GM23248 (cell line): Measurements from ENCODE around the gene ALPL. TPM values are rescaled to one million over a fixed set of nuclear protein-coding genes. Genes with fewer than 3 reads are reported as not detected.

ENCODE experiments used
- DNase-seq: peaks from one replicate; pipeline ENCODE4 v3.0.0-alpha.2; 2015
- H2AFZ ChIP-seq: fragments of 200-600 bp; sonication (generic); 2 replicates; pipeline ENCODE4 v1.6.1; 2016; ENCODE audit warnings: antibody characterized with exemption
- H3F3A ChIP-seq: fragments of 200-600 bp; sonication (generic); 2 replicates; pipeline ENCODE4 v1.6.1; 2016; ENCODE audit warnings: mild to moderate bottlenecking, antibody characterized with exemption, mixed run types; ENCODE audit not compliant: insufficient read depth
- H3K27ac ChIP-seq: fragments of 200-600 bp; sonication (generic); 2 replicates; pipeline ENCODE4 v1.5.1; 2016; ENCODE audit warnings: mild to moderate bottlenecking
- H3K27me3 ChIP-seq: fragments of 200-600 bp; sonication (generic); replicated peaks from 2 replicates; pipeline ENCODE4 v1.6.1; 2016; ENCODE audit warnings: mild to moderate bottlenecking; ENCODE audit not compliant: insufficient read depth
- H3K36me3 ChIP-seq: fragments of 200-600 bp; sonication (generic); 2 replicates; pipeline ENCODE4 v1.6.1; 2016; ENCODE audit warnings: low read depth, mild to moderate bottlenecking
- H3K4me1 ChIP-seq: fragments of 200-600 bp; sonication (generic); 2 replicates; pipeline ENCODE4 v1.6.1; 2016; ENCODE audit warnings: mild to moderate bottlenecking; ENCODE audit not compliant: insufficient read depth
- H3K4me2 ChIP-seq: fragments of 200-600 bp; sonication (generic); one replicate; pipeline ENCODE4 v1.6.1; 2016; ENCODE audit warnings: mild to moderate bottlenecking; ENCODE audit not compliant: unreplicated experiment
- H3K4me3 ChIP-seq: fragments of 200-600 bp; sonication (generic); 2 replicates; pipeline ENCODE4 v1.5.1; 2016; ENCODE audit warnings: mild to moderate bottlenecking
- H3K79me2 ChIP-seq: fragments of 200-600 bp; sonication (generic); 2 replicates; pipeline ENCODE4 v1.6.1; 2016; ENCODE audit warnings: mild to moderate bottlenecking; ENCODE audit not compliant: insufficient read depth
- H3K9ac ChIP-seq: fragments of 200-600 bp; sonication (generic); 2 replicates; pipeline ENCODE4 v1.6.1; 2016; ENCODE audit warnings: mild to moderate bottlenecking
- H3K9me2 ChIP-seq: fragments of 200-600 bp; sonication (generic); 2 replicates; pipeline ENCODE4 v1.6.1; 2016; ENCODE audit warnings: mixed run types, mild to moderate bottlenecking, moderate library complexity; ENCODE audit not compliant: insufficient read depth
- H3K9me3 ChIP-seq: fragments of 200-600 bp; sonication (generic); one replicate; pipeline ENCODE4 v1.6.1; 2017; ENCODE audit warnings: low read depth
- H4K20me1 ChIP-seq: fragments of 200-600 bp; sonication (generic); 2 replicates; pipeline ENCODE4 v1.6.0; 2016; ENCODE audit not compliant: insufficient read depth
- EZH2 ChIP-seq: fragments of 200-600 bp; sonication (generic); IDR thresholded peaks from 2 replicates; pipeline ENCODE4 v1.6.1; 2018; ENCODE audit warnings: antibody characterized with exemption, mild to moderate bottlenecking; ENCODE audit not compliant: insufficient read depth, poor library complexity, severe bottlenecking
- EZH2phosphoT487 ChIP-seq: fragments of 200-600 bp; sonication (generic); IDR thresholded peaks from 2 replicates; pipeline ENCODE4 v1.6.1; 2018; ENCODE audit warnings: antibody characterized with exemption, moderate library complexity, mild to moderate bottlenecking, low read depth; ENCODE audit not compliant: insufficient read depth
- WGBS, 2 experiments: methylation state at CpG; one replicate each; pipeline ENCODE4 v1.1.6; 2015 to 2017; ENCODE audit warnings: low lambda C conversion rate in 2 of 2, low coverage in 1 of 2; ENCODE audit errors: missing lambda C conversion rate in 2 of 2; 5-methylcytosine and 5-hydroxymethylcytosine counted together
- in situ Hi-C: fragments of 300-500 bp; cut with MboI; formaldehyde crosslinking; loops from 2 replicates; pipeline ENCODE4 v1.15.0; 2020
- polyA plus RNA-seq: library from polyadenylated mRNA; unstranded; fragments of >200 nt; fragmentation: Nextera tagmentation; extraction: Ambion mirVana; gene quantifications from 2 replicates; pipeline ENCODE4 v1.2.1, GENCODE V29; 2016
- total RNA-seq: library from RNA; depleted of rRNA; stranded (reverse); fragments of >200 nt; shearing (Covaris generic); gene quantifications from 2 replicates; pipeline ENCODE4 v1.2.3, GENCODE V29; 2014; rRNA removed

Gene ALPL
- total and polyA plus RNA-seq, 2 experiments from 2014 or later, result 0.95 TPM; not detected in 1

- TF ChIP-seq EZH2 (no peak), EZH2phosphoT487 (no peak)
- Histone ChIP-seq H3K27ac (no peak overlapping the region), H3K36me3 (no peaks in the 10 kb centered on the region), H3K27me3 (peaks cover 18% of the 10 kb centered on the region), H3K4me2 (no peak overlapping the region), H3K4me3 (no peak overlapping the region), H3K9me2 (no peaks in the 10 kb centered on the region), H3K9ac (no peak overlapping the region), H2AFZ (no peak overlapping the region), H3K9me3 (no peaks in the 10 kb centered on the region), H3F3A (no peaks in the 10 kb centered on the region), H3K4me1 (no peaks in the 10 kb centered on the region), H3K79me2 (no peaks in the 10 kb centered on the region), H4K20me1 (no peaks in the 10 kb centered on the region)
- DNase-seq, result no peak
- in situ Hi-C loops, result no loop called here
- whole genome bisulfite sequencing, 2 experiments, result 62 to 73% methylated on average over 13 of the region's 13 CpGs
These were observed 116.4 kb downstream of the ALPL start for GRCh38 chr1:21625390-21626190.

DNA sequence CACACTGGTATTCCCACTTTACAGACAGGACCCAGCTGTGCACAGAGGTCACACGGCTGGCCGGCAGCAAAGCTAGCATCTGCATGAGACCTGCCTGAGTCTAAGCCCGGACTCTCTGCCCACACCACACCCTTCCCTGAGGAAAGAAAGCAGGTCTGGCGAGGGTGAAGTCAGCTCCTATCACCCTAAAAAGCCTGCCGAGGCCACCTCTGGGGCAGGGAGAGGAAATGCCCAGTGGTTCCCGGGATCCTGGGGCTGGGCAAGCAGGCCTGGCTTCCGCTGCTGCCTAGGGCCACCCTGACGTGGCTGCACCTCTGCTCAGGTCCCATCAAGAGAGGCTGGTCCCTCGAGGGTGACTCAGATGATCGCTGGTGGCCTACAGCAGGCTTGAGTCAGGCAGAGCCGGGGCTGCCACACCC lies 117.7 kb downstream of the ALPL start:
- H3K27ac ChIP-seq, result no peak overlapping the region
- H3K9ac ChIP-seq, result no peak overlapping the region
- no peaks in the 10 kb centered on the region for H4K20me1 ChIP-seq
- H3K9me3 ChIP-seq, result no peaks in the 10 kb centered on the region
- H3K4me3 ChIP-seq, result no peak overlapping the region
- in situ Hi-C loops, result no loop called here
- H3K27me3 ChIP-seq, result peaks cover 25% of the 10 kb centered on the region
- H3K36me3 ChIP-seq, result no peaks in the 10 kb centered on the region
- no peaks in the 10 kb centered on the region for H3K79me2 ChIP-seq
- no peaks in the 10 kb centered on the region for H3F3A ChIP-seq
- no peaks in the 10 kb centered on the region for H3K9me2 ChIP-seq
- 72 to 78% methylated on average over 11 of the region's 11 CpGs for WGBS, 2 experiments
- H3K4me1 ChIP-seq, result no peaks in the 10 kb centered on the region
- no peak overlapping the region for H2AFZ ChIP-seq
- DNase-seq, result peak; percentile 6
- H3K4me2 ChIP-seq, result no peak overlapping the region
- no peak for TF ChIP-seq EZH2
- no peak for TF ChIP-seq EZH2phosphoT487

Other genes starting within 250 kb of the ALPL start
- 100 and 124 TPM in 2 replicates for gene ECE1, start 219.0 kb upstream of the ALPL start, total RNA-seq
- 82.3 and 84.2 TPM in 2 replicates for gene ECE1, start 219.0 kb upstream of the ALPL start, polyA plus RNA-seq
- 14.1 and 18.5 TPM in 2 replicates for gene NBPF3, start 69.3 kb upstream of the ALPL start, total RNA-seq
- gene NBPF3, start 69.3 kb upstream of the ALPL start, polyA plus RNA-seq, result 7.5 and 8.9 TPM in 2 replicates
- 0.97 TPM in 1 of 2 replicates, not detected in the other for gene RAP1GAP, start 159.9 kb downstream of the ALPL start, total RNA-seq
- gene RAP1GAP, start 159.9 kb downstream of the ALPL start, polyA plus RNA-seq, result 0.41 and 0.67 TPM in 2 replicates